HCT116 (cell line): ENCODE results near the gene BTD. TPM values are rescaled to one million over a fixed set of nuclear protein-coding genes. Genes with fewer than 3 reads are reported as not detected.

Experiments
- ATAC-seq: fragments of 200-7000 bp; cut with Tn5 transposase; 2 replicates; pipeline ENCODE4 v1.9.1; 2020; ENCODE audit warnings: mild to moderate bottlenecking, moderate library complexity
- BruUV-seq: library from RNA; stranded (reverse); fragments of 400-500 nt; replicated peaks from 2 replicates; lab custom pipeline; 2021; lab: Mats Ljungman, UMichigan
- CTCF ChIA-PET: fragments of 300-600 bp; sonication (Branson Sonifier 250); formaldehyde crosslinking; loops from one replicate; lab custom pipeline; 2021; ENCODE audit warnings: antibody characterized with exemption; lab: Charles Lee
- POLR2A ChIA-PET: fragments of 300-600, 350-600 bp; sonication (Branson Sonifier 250); formaldehyde crosslinking; loops from one replicate; lab custom pipeline; 2021; ENCODE audit warnings: antibody characterized with exemption; lab: Charles Lee
- RAD21 ChIA-PET, 2 experiments: fragments of 300-600 bp; sonication (Branson Sonifier 250); formaldehyde crosslinking; loops; one replicate each; lab custom pipeline; 2023; ENCODE audit warnings: low total read pairs in 2 of 2; ENCODE audit not compliant: uncharacterized antibody in 2 of 2, unreplicated experiment in 2 of 2, low non-redundant PET in 1 of 2; lab: Charles Lee
- DNase-seq: peaks from one replicate; pipeline ENCODE4 v3.0.0-alpha.2; 2010; ENCODE audit warnings: low read depth, low spot score
- H2AFZ ChIP-seq: fragments of 200-600 bp; shearing (Covaris generic), sonication (generic); 2 replicates; pipeline ENCODE4 v1.6.1; 2017; ENCODE audit warnings: low read depth, mixed run types, mixed read lengths, antibody characterized with exemption, low read length; ENCODE audit not compliant: poor library complexity, severe bottlenecking
- H3K27ac ChIP-seq: 2 replicates; pipeline ENCODE4 v1.5.1; 2012; ENCODE audit warnings: low read depth, low read length
- H3K27me3 ChIP-seq: fragments of 200-600 bp; sonication (generic); 2 replicates; pipeline ENCODE4 v1.6.1; 2016; ENCODE audit warnings: mixed run types, low read length, mixed read lengths; ENCODE audit not compliant: insufficient read depth
- H3K36me3 ChIP-seq, 2 experiments: fragments of 200-500 bp in 1 of 2; fragments of 200-600 bp in 1 of 2; sonication (Bioruptor generic) in 1 of 2; sonication (generic) in 1 of 2; 2 replicates each; pipeline versions ENCODE4 v1.5.1 to v1.6.1; 2014 to 2016; ENCODE audit warnings: low read length in 2 of 2, inconsistent platforms in 1 of 2, mixed read lengths in 1 of 2, mixed run types in 1 of 2; ENCODE audit not compliant: insufficient read depth in 2 of 2, control insufficient read depth in 1 of 2
- H3K4me1 ChIP-seq, 2 experiments: fragments of 200-600 bp in 1 of 2; sonication (generic) in 1 of 2; 2 replicates each; pipeline versions ENCODE4 v1.5.1 to v1.6.1; 2012 to 2017; ENCODE audit warnings: low read length in 2 of 2, inconsistent platforms in 1 of 2, mild to moderate bottlenecking in 1 of 2, mixed read lengths in 1 of 2, mixed run types in 1 of 2, moderate library complexity in 1 of 2; ENCODE audit not compliant: insufficient read depth in 2 of 2, control insufficient read depth in 1 of 2
- H3K4me2 ChIP-seq: fragments of 200-600 bp; sonication (generic); 2 replicates; pipeline ENCODE4 v1.6.1; 2017; ENCODE audit warnings: mixed run types, low read length, mixed read lengths
- H3K4me3 ChIP-seq, 2 experiments: fragments of 200-600 bp in 1 of 2; sonication (generic) in 1 of 2; replicated peaks in 1 of 2; 2 replicates each; pipeline ENCODE4 v1.5.1; 2011 to 2016; ENCODE audit warnings: low read length in 2 of 2, control low read depth in 1 of 2, low read depth in 1 of 2, mild to moderate bottlenecking in 1 of 2, mixed read lengths in 1 of 2, mixed run types in 1 of 2
- H3K79me2 ChIP-seq: fragments of 200-600 bp; sonication (generic); 2 replicates; pipeline ENCODE4 v1.6.1; 2017; ENCODE audit warnings: mild to moderate bottlenecking, mixed run types, low read length, moderate library complexity, mixed read lengths; ENCODE audit not compliant: insufficient read depth
- H3K9ac ChIP-seq: fragments of 200-600 bp; sonication (generic); 2 replicates; pipeline ENCODE4 v1.6.1; 2016; ENCODE audit warnings: low read length, mixed read lengths
- H3K9me2 ChIP-seq: fragments of 200-600 bp; sonication (generic), shearing (Covaris generic); 2 replicates; pipeline ENCODE4 v1.6.1; 2017; ENCODE audit warnings: mixed run types, mild to moderate bottlenecking, moderate library complexity; ENCODE audit not compliant: insufficient read depth
- H3K9me3 ChIP-seq, 2 experiments: fragments of 200-500 bp in 1 of 2; fragments of 200-600 bp in 1 of 2; sonication (Bioruptor generic) in 1 of 2; sonication (generic) in 1 of 2; 2 replicates each; pipeline ENCODE4 v1.6.1; 2014 to 2017; ENCODE audit warnings: low read length in 2 of 2, mixed read lengths in 2 of 2, inconsistent platforms in 1 of 2, low read depth in 1 of 2, mild to moderate bottlenecking in 1 of 2, mixed run types in 1 of 2, moderate library complexity in 1 of 2; ENCODE audit not compliant: control insufficient read depth in 1 of 2, insufficient read depth in 1 of 2
- H4K20me1 ChIP-seq: fragments of 200-600 bp; sonication (generic), shearing (Covaris generic); 2 replicates; pipeline ENCODE4 v1.6.1; 2017; ENCODE audit warnings: mixed run types, mild to moderate bottlenecking, moderate library complexity; ENCODE audit not compliant: insufficient read depth
- CBX3 ChIP-seq: IDR thresholded peaks from 2 replicates; pipeline ENCODE4 v1.6.1; 2012; ENCODE audit warnings: low read depth
- ELF1 ChIP-seq: IDR thresholded peaks from 2 replicates; pipeline ENCODE4 v1.6.1; 2012; ENCODE audit warnings: low read depth, borderline replicate concordance
- EZH2 ChIP-seq: fragments of 200-600 bp; sonication (generic); IDR thresholded peaks from 2 replicates; pipeline ENCODE4 v1.6.1; 2017; ENCODE audit warnings: antibody characterized with exemption, mixed run types
- EZH2phosphoT487 ChIP-seq: fragments of 200-600 bp; IDR thresholded peaks from 2 replicates; pipeline ENCODE4 v1.6.1; 2018; ENCODE audit warnings: antibody characterized with exemption, borderline replicate concordance
- FOSL1 ChIP-seq: IDR thresholded peaks from 2 replicates; pipeline ENCODE4 v1.6.1; 2012; ENCODE audit warnings: low read depth
- JUND ChIP-seq: IDR thresholded peaks from 2 replicates; pipeline ENCODE4 v1.6.1; 2012
- POLR2AphosphoS5 ChIP-seq: IDR thresholded peaks from 2 replicates; pipeline ENCODE4 v1.6.1; 2011; ENCODE audit warnings: mild to moderate bottlenecking, low read depth, low read length, moderate library complexity
- SP1 ChIP-seq: IDR thresholded peaks from 2 replicates; pipeline ENCODE4 v1.6.1; 2012; ENCODE audit warnings: low read depth
- SRF ChIP-seq: IDR thresholded peaks from 2 replicates; pipeline ENCODE4 v1.6.1; 2012; ENCODE audit warnings: low read depth
- YY1 ChIP-seq: IDR thresholded peaks from 2 replicates; pipeline ENCODE4 v1.6.1; 2011; ENCODE audit warnings: low read length, low read depth, moderate library complexity, mild to moderate bottlenecking; ENCODE audit not compliant: insufficient replicate concordance; ENCODE audit errors: extremely low read depth
- intact Hi-C: fragments of 100-400 bp; cut with micrococcal nuclease; formaldehyde crosslinking; loops from 2 replicates; pipeline ENCODE4 v1.10.0; 2022
- total RNA-seq: library from RNA; stranded (reverse); gene quantifications from one replicate; pipeline ENCODE4 v1.2.1, GENCODE V29; 2021; ENCODE audit not compliant: unreplicated experiment
- TF ChIP-seq, protein P1 (sequence below), 3 experiments: fragments of 200-600 bp in 1 of 3; sonication (generic) in 1 of 3; IDR thresholded peaks in 2 of 3; conservative IDR thresholded peaks in 1 of 3; 2 replicates each; pipeline ENCODE4 v1.5.1; 2012 to 2017; ENCODE audit warnings: low read depth in 2 of 3, low read length in 2 of 3, antibody characterized with exemption in 1 of 3, borderline replicate concordance in 1 of 3, control low read depth in 1 of 3, mild to moderate bottlenecking in 1 of 3, mixed read lengths in 1 of 3, mixed run types in 1 of 3, moderate library complexity in 1 of 3; ENCODE audit not compliant: insufficient read depth in 1 of 3
- TF ChIP-seq, protein P2 (sequence below): IDR thresholded peaks from 2 replicates; pipeline ENCODE4 v1.6.1; 2012

The BTD gene
- total RNA-seq, 1 experiment from 2014 or later, result 5.0 TPM

DNA sequence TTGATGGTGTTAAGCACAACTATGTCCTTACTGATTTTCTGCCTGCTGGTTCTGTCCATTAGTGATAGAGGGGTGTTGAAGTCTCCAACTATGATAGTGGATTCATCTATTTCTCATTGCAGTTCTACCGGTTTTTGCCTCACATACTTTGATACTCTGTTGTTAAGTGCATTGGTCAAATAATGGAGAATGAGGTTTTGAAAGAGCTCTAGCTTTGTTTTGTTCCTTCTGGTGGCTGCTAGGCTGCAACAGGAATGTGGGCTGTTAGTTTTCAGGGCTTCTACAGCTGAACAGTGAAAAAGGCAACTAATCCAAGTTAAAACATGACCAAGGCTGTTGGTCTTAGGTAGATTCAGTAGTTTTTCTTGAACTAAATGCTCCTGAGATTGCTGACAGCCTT, 62.6 kb downstream of the BTD start:
- Histone ChIP-seq H3K4me1 (0 out of 4 replicates have a peak, but pooled peaks cover 0 to 5% of the 10 kb centered on the region in 2 experiments), H2AFZ (no peak overlapping the region), H3K9me2 (no peaks in the 10 kb centered on the region), H3K36me3 (0 out of 4 replicates have a peak, but pooled peaks cover 0 to 12% of the 10 kb centered on the region in 2 experiments), H3K4me3 (no peak overlapping the region), H3K27ac (no peak overlapping the region), H3K27me3 (no peaks in the 10 kb centered on the region), H3K9me3 (no peaks in the 10 kb centered on the region), H3K79me2 (no peaks in the 10 kb centered on the region), H3K9ac (no peak overlapping the region), H3K4me2 (no peak overlapping the region), H4K20me1 (no peaks in the 10 kb centered on the region)
- TF ChIP-seq, protein P1, sequence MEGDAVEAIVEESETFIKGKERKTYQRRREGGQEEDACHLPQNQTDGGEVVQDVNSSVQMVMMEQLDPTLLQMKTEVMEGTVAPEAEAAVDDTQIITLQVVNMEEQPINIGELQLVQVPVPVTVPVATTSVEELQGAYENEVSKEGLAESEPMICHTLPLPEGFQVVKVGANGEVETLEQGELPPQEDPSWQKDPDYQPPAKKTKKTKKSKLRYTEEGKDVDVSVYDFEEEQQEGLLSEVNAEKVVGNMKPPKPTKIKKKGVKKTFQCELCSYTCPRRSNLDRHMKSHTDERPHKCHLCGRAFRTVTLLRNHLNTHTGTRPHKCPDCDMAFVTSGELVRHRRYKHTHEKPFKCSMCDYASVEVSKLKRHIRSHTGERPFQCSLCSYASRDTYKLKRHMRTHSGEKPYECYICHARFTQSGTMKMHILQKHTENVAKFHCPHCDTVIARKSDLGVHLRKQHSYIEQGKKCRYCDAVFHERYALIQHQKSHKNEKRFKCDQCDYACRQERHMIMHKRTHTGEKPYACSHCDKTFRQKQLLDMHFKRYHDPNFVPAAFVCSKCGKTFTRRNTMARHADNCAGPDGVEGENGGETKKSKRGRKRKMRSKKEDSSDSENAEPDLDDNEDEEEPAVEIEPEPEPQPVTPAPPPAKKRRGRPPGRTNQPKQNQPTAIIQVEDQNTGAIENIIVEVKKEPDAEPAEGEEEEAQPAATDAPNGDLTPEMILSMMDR (IDR thresholded peaks at IDR 0.05 in 2 of 3, conservative IDR thresholded peaks at IDR 0.05 in 1 of 3; ENCODE audit: borderline replicate concordance in 1 of 3, insufficient read depth in 1 of 3, low read depth in 2 of 3, low read length in 2 of 3), result no peak
- TF ChIP-seq CBX3 (no peak), JUND (no peak), SRF (no peak), YY1 (no peak), EZH2phosphoT487 (no peak)
- CTCF ChIA-PET, result no interaction called here
- BruUV-seq, result no TSS peak
- DNase-seq (no peak), ATAC-seq (no peak)
- POLR2A ChIA-PET, result no interaction called here
- RAD21 ChIA-PET, result no interaction called here
- intact Hi-C loops, result no loop called here

DNA sequence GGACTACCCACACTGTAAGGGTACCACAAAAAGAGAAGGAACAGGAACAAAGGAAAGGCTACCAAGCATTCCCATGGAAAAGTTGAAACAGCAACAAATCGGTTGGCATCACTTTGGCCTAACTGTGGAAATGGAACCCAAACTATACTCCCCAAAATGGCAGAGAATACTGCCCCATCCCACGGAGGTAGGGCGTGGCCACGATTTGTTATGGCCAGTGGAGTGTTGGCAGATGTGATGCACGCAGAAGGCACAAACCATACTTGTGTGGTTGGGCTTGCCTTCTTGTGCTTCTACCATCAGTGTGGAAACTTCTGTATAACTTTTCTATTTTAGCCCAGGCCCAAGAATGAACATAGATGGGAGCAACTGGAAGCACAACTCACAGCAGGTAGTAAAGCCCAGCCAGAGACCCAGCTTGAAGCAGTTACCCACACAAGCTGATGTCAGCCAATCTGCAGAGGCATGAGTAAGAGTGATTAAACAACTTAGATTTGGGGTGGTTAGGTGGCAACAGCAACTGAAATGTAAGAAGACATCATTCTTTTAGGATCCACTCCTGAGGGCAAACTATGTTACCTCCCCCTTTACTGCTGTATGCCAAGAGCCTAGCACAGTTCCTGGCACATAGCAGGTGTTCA, 64.1 kb downstream of the BTD start:
- POLR2A ChIA-PET, result no interaction called here
- H2AFZ ChIP-seq, result no peak overlapping the region
- TF ChIP-seq POLR2AphosphoS5 (no peak), EZH2 (no peak), ELF1 (no peak), SP1 (no peak), EZH2phosphoT487 (no peak), FOSL1 (no peak), JUND (no peak)
- TF ChIP-seq, protein P1 (IDR thresholded peaks at IDR 0.05 in 2 of 3, conservative IDR thresholded peaks at IDR 0.05 in 1 of 3; ENCODE audit: borderline replicate concordance in 1 of 3, insufficient read depth in 1 of 3, low read depth in 2 of 3, low read length in 2 of 3), result no peak
- TF ChIP-seq, protein P2, sequence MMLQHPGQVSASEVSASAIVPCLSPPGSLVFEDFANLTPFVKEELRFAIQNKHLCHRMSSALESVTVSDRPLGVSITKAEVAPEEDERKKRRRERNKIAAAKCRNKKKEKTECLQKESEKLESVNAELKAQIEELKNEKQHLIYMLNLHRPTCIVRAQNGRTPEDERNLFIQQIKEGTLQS, result no peak

More for the DNA sequence above, 64.1 kb downstream of the BTD start:
- no TSS peak for BruUV-seq
- intact Hi-C loops, result no loop called here
- no peaks in the 10 kb centered on the region for H3K9me3 ChIP-seq
- H3K4me3 ChIP-seq, result no peak overlapping the region
- H4K20me1 ChIP-seq, result no peaks in the 10 kb centered on the region
- H3K4me1 ChIP-seq, result no peaks in the 10 kb centered on the region
- ChIA-PET CTCF (no interaction called here), RAD21 (no interaction called here)
- no peaks in the 10 kb centered on the region for H3K79me2 ChIP-seq
- H3K9me2 ChIP-seq, result no peaks in the 10 kb centered on the region
- DNase-seq (no peak), ATAC-seq (no peak)
- no peak overlapping the region for H3K4me2 ChIP-seq
- no peak overlapping the region for H3K9ac ChIP-seq
- H3K36me3 ChIP-seq, result peaks cover 0 to 19% of the 10 kb centered on the region in 2 experiments; a peak in 3 of 4 replicates
- H3K27ac ChIP-seq, result no peak overlapping the region
- no peaks in the 10 kb centered on the region for H3K27me3 ChIP-seq
